GM12878 (cell line): Measurements from ENCODE around the gene SFI1. TPM values are rescaled to one million over a fixed set of nuclear protein-coding genes. Genes with fewer than 3 reads are reported as not detected.

Experiments
- ATAC-seq: fragments of 200-7000 bp; cut with Tn5 transposase; 3 replicates; pipeline ENCODE4 v1.9.1; 2020; ENCODE audit warnings: mild to moderate bottlenecking, moderate library complexity
- BruUV-seq: library from RNA; stranded (reverse); fragments of 400-500 nt; replicated peaks from 2 replicates; lab custom pipeline; 2021; lab: Mats Ljungman, UMichigan
- CTCF ChIA-PET: fragments of 300-600 bp; sonication (Branson Sonifier 250); formaldehyde crosslinking; extraction: SDS; loops from one replicate; lab custom pipeline; 2021; ENCODE audit warnings: inconsistent platforms; lab: Yijun Ruan, JAX
- POLR2A ChIA-PET: fragments of 350-600 bp; formaldehyde crosslinking; extraction: SDS; loops from one replicate; lab custom pipeline; 2021; ENCODE audit warnings: inconsistent platforms; lab: Charles Lee
- RAD21 ChIA-PET: fragments of 300-600 bp; sonication (Branson Sonifier 250); formaldehyde crosslinking; loops from one replicate; lab custom pipeline; 2023; ENCODE audit warnings: antibody characterized with exemption; ENCODE audit not compliant: unreplicated experiment; lab: Charles Lee
- SMC1A ChIA-PET: fragments of 300-600 bp; sonication (Branson Sonifier 250); formaldehyde crosslinking; loops from one replicate; lab custom pipeline; 2023; ENCODE audit not compliant: unreplicated experiment, uncharacterized antibody; lab: Charles Lee
- DNase-seq: peaks from one replicate; pipeline ENCODE4 v3.0.0-alpha.2; 2011; ENCODE audit warnings: low read depth, low spot score
- FAIRE-seq: peaks from 3 replicates; lab custom pipeline; 2011; peaks lifted over from hg19 to GRCh38; lab: Jason Lieb, UNC
- H2AFZ ChIP-seq: 2 replicates; pipeline ENCODE4 v1.6.0; 2011; ENCODE audit warnings: low read depth, low read length, control low read depth; ENCODE audit not compliant: control insufficient read depth
- H3K27ac ChIP-seq: 2 replicates; pipeline ENCODE4 v1.5.1; 2011; ENCODE audit warnings: control low read depth; ENCODE audit not compliant: control insufficient read depth, insufficient read depth
- H3K27me3 ChIP-seq, 2 experiments: replicated peaks in 1 of 2; 2 replicates each; pipeline versions ENCODE4 v1.6.0 to v1.6.1; 2011; ENCODE audit warnings: low read length in 1 of 2; ENCODE audit not compliant: control insufficient read depth in 2 of 2, insufficient read depth in 2 of 2
- H3K36me3 ChIP-seq, 2 experiments: 2 replicates each; pipeline ENCODE4 v1.5.1; 2011; ENCODE audit warnings: low read length in 1 of 2; ENCODE audit not compliant: control insufficient read depth in 2 of 2, insufficient read depth in 2 of 2
- H3K4me1 ChIP-seq: 2 replicates; pipeline ENCODE4 v1.6.1; 2011; ENCODE audit warnings: mild to moderate bottlenecking, low read length, moderate library complexity, mixed read lengths; ENCODE audit not compliant: control insufficient read depth, insufficient read depth
- H3K4me2 ChIP-seq: 2 replicates; pipeline ENCODE4 v1.6.0; 2011; ENCODE audit warnings: control low read depth; ENCODE audit not compliant: control insufficient read depth, insufficient read depth
- H3K4me3 ChIP-seq: fragments of 200-600 bp; sonication (generic); 2 replicates; pipeline ENCODE4 v1.5.1; 2016
- H3K79me2 ChIP-seq: 2 replicates; pipeline ENCODE4 v1.6.0; 2011; ENCODE audit warnings: low read length; ENCODE audit not compliant: control insufficient read depth, insufficient read depth
- H3K9ac ChIP-seq: 2 replicates; pipeline ENCODE4 v1.8.0; 2011; ENCODE audit warnings: low read length, control low read depth, mixed read lengths; ENCODE audit not compliant: control insufficient read depth, insufficient read depth
- H3K9me3 ChIP-seq: replicated peaks from 3 replicates; pipeline ENCODE4 v1.5.1; 2011; ENCODE audit warnings: mild to moderate bottlenecking, low read length; ENCODE audit not compliant: control insufficient read depth, insufficient read depth
- H4K20me1 ChIP-seq: 2 replicates; pipeline ENCODE4 v1.6.0; 2011; ENCODE audit not compliant: control insufficient read depth, insufficient read depth
- BCLAF1 ChIP-seq: fragments of 450-650 bp; IDR thresholded peaks from 2 replicates; pipeline ENCODE4 v1.6.1; 2017; ENCODE audit warnings: antibody characterized with exemption, mild to moderate bottlenecking, moderate library complexity
- CTCF ChIP-seq, 3 experiments: IDR thresholded peaks in 2 of 3; conservative IDR thresholded peaks in 1 of 3; 2 replicates each; pipeline ENCODE4 v1.5.1; 2011; ENCODE audit warnings: low read depth in 3 of 3, low read length in 3 of 3, mild to moderate bottlenecking in 3 of 3, control low read depth in 2 of 3, moderate library complexity in 2 of 3, inconsistent platforms in 1 of 3, mixed read lengths in 1 of 3; ENCODE audit not compliant: control insufficient read depth in 2 of 3, insufficient read depth in 1 of 3; ENCODE audit errors: extremely low read depth in 1 of 3
- FOXM1 ChIP-seq: IDR thresholded peaks from 2 replicates; pipeline ENCODE4 v1.6.1; 2012; ENCODE audit warnings: low read depth, mild to moderate bottlenecking, inconsistent platforms, low read length, moderate library complexity
- HDAC2 ChIP-seq: fragments of 200-600 bp; sonication (generic); IDR thresholded peaks from 2 replicates; pipeline ENCODE4 v1.6.1; 2017
- JUND ChIP-seq: IDR thresholded peaks from 2 replicates; pipeline ENCODE4 v1.6.1; 2012; ENCODE audit warnings: low read depth, mild to moderate bottlenecking, low read length, improper control_type of control experiment, moderate library complexity
- MYC ChIP-seq: IDR thresholded peaks from 2 replicates; pipeline ENCODE4 v1.6.1; 2011; ENCODE audit warnings: mild to moderate bottlenecking, low read length, moderate library complexity, inconsistent platforms; ENCODE audit not compliant: insufficient read depth, insufficient replicate concordance, insufficient read length, severe bottlenecking
- NBN ChIP-seq: fragments of 450-650 bp; IDR thresholded peaks from 2 replicates; pipeline ENCODE4 v1.6.1; 2016
- RAD21 ChIP-seq: IDR thresholded peaks from 2 replicates; pipeline ENCODE4 v1.6.1; 2011; ENCODE audit warnings: mild to moderate bottlenecking, low read depth, low read length, moderate library complexity; ENCODE audit not compliant: insufficient read depth
- RELA ChIP-seq: fragments of 450-650 bp; IDR thresholded peaks from 2 replicates; pipeline ENCODE4 v1.8.0; 2014; ENCODE audit warnings: borderline replicate concordance; ENCODE audit not compliant: partially characterized antibody
- RFX5 ChIP-seq: IDR thresholded peaks from 2 replicates; pipeline ENCODE4 v1.6.1; 2011; ENCODE audit warnings: low read depth, low read length, improper control_type of control experiment
- SMARCA5 ChIP-seq: fragments of 450-650 bp; IDR thresholded peaks from 2 replicates; pipeline ENCODE4 v1.6.1; 2017; ENCODE audit warnings: mild to moderate bottlenecking
- SMC3 ChIP-seq: IDR thresholded peaks from 2 replicates; pipeline ENCODE4 v1.6.1; 2011; ENCODE audit warnings: low read length, improper control_type of control experiment, borderline replicate concordance
- STAT3 ChIP-seq: IDR thresholded peaks from 2 replicates; pipeline ENCODE4 v1.6.1; 2011; ENCODE audit warnings: low read depth, low read length, improper control_type of control experiment
- WGBS: methylation state at CpG from one replicate; pipeline ENCODE4 v1.1.6; 2016; ENCODE audit warnings: low lambda C conversion rate; ENCODE audit not compliant: insufficient replicate concordance, insufficient coverage; ENCODE audit errors: missing lambda C conversion rate; 5-methylcytosine and 5-hydroxymethylcytosine counted together
- in situ Hi-C: fragments of 300-500 bp; cut with MboI; formaldehyde crosslinking; loops from 9 replicates; pipeline ENCODE4 v1.14.3; 2018; ENCODE audit warnings: mixed read lengths
- intact Hi-C: fragments of 100-400 bp; cut with micrococcal nuclease; formaldehyde crosslinking; loops from one replicate; pipeline ENCODE4 v1.14.2; 2022; ENCODE audit not compliant: unreplicated experiment
- polyA plus RNA-seq, 11 experiments: library from polyadenylated mRNA; depleted of rRNA in 4 of 11; unstranded in 6 of 11; stranded (reverse) in 5 of 11; fragments of >200 nt; fragmentation: Nextera tagmentation in 4 of 11; fragmentation: Illumina TruSeq in 1 of 11; extraction: Ambion mirVana in 4 of 11; extraction: Trizol in 1 of 11; gene quantifications; 1 replicate in 1 of 11; 2 replicates in 10 of 11; pipeline versions ENCODE4 v1.2.1 to v1.2.3, GENCODE V29; 2011 to 2016; ENCODE audit warnings: inconsistent platforms in 2 of 11, missing spikeins in 2 of 11, low read depth in 1 of 11
- total RNA-seq, 4 experiments: library from RNA; depleted of rRNA in 3 of 4; stranded (reverse); fragments of >200 nt in 3 of 4; fragmentation: Illumina TruSeq in 1 of 4; extraction: Trizol in 1 of 4; gene quantifications; 2 replicates each; pipeline versions ENCODE4 v1.2.1 to v1.2.3, GENCODE V29; 2013 to 2021
- TF ChIP-seq, protein P1 (sequence below): fragments of 450-650 bp; IDR thresholded peaks from 2 replicates; pipeline ENCODE4 v1.6.1; 2017; ENCODE audit warnings: mild to moderate bottlenecking, moderate library complexity

The SFI1 gene
- total and polyA plus RNA-seq, 10 of the 15 experiments (the other 5 are each of a cell fraction or from before 2014, with no cell fraction given): 6.3 to 70.1 (median 30.4) TPM

- in situ Hi-C loops: no loop called here
- Histone ChIP-seq H3K4me1 (no peaks in the 10 kb centered on the region), H3K9ac (no peak overlapping the region), H3K9me3 (no peaks in the 10 kb centered on the region), H3K27me3 (no peaks in the 10 kb centered on the region), H3K79me2 (no peaks in the 10 kb centered on the region), H3K36me3 (peaks cover 2 to 18% of the 10 kb centered on the region in 2 experiments; a peak in 3 of 4 replicates), H3K4me2 (no peak overlapping the region), H3K27ac (no peak overlapping the region; the same call in 1 of the 2 replicates), H4K20me1 (no peaks in the 10 kb centered on the region), H3K4me3 (no peak overlapping the region), H2AFZ (no peak overlapping the region)
- ChIA-PET SMC1A (interaction anchor here (0.6 to 2.6 kb wide), 9 partner anchors 12 to 199 kb away, joined by 3 to 9 read pairs (median 4); no protein-coding TSS in a partner anchor), CTCF (interaction anchor here (0.5 to 6.7 kb wide), 13 partner anchors 10 to 189 kb away, joined by 3 to 65 read pairs (median 4); partner anchors contain the start of gene PISD), RAD21 (interaction anchor here (0.6 to 2.0 kb wide), 8 partner anchors 18 to 110 kb away, joined by 3 to 5 read pairs (median 4); no protein-coding TSS in a partner anchor), POLR2A (interaction anchor here (0.5 kb wide), 1 partner anchor 94 kb away, joined by 3 read pairs; no protein-coding TSS in a partner anchor)
- no TSS peak for BruUV-seq
- WGBS: 51% methylated on average over 6 of the region's 6 CpGs
- DNase-seq: no peak
- FAIRE-seq: no peak
- intact Hi-C loops: loop anchor here (2.0 kb wide), 1 partner anchor 73 kb away; no protein-coding TSS in a partner anchor
- ATAC-seq: peak; percentile 99
- TF ChIP-seq NBN (no peak), STAT3 (no peak), JUND (no peak), RFX5 (no peak), BCLAF1 (no peak), SMC3 (peak; percentile 72), HDAC2 (no peak), RAD21 (peak; percentile 78), SMARCA5 (0 out of 2 replicates have a peak, but pooled peaks have one; percentile 35), CTCF (IDR thresholded peaks at IDR 0.05 in 2 of 3, conservative IDR thresholded peaks at IDR 0.05 in 1 of 3; ENCODE audit: control insufficient read depth in 2 of 3, extremely low read depth in 1 of 3, insufficient read depth in 1 of 3, low read depth in 3 of 3, low read length in 3 of 3) (peak; percentile 69 to 87 (median 83)), RELA (no peak), FOXM1 (no peak), MYC (no peak)
- TF ChIP-seq, protein P1, sequence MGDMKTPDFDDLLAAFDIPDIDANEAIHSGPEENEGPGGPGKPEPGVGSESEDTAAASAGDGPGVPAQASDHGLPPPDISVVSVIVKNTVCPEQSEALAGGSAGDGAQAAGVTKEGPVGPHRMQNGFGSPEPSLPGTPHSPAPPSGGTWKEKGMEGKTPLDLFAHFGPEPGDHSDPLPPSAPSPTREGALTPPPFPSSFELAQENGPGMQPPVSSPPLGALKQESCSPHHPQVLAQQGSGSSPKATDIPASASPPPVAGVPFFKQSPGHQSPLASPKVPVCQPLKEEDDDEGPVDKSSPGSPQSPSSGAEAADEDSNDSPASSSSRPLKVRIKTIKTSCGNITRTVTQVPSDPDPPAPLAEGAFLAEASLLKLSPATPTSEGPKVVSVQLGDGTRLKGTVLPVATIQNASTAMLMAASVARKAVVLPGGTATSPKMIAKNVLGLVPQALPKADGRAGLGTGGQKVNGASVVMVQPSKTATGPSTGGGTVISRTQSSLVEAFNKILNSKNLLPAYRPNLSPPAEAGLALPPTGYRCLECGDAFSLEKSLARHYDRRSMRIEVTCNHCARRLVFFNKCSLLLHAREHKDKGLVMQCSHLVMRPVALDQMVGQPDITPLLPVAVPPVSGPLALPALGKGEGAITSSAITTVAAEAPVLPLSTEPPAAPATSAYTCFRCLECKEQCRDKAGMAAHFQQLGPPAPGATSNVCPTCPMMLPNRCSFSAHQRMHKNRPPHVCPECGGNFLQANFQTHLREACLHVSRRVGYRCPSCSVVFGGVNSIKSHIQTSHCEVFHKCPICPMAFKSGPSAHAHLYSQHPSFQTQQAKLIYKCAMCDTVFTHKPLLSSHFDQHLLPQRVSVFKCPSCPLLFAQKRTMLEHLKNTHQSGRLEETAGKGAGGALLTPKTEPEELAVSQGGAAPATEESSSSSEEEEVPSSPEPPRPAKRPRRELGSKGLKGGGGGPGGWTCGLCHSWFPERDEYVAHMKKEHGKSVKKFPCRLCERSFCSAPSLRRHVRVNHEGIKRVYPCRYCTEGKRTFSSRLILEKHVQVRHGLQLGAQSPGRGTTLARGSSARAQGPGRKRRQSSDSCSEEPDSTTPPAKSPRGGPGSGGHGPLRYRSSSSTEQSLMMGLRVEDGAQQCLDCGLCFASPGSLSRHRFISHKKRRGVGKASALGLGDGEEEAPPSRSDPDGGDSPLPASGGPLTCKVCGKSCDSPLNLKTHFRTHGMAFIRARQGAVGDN: no peak
Observed at GRCh38 chr22:31561238-31561887, 65.0 kb downstream of the SFI1 start.
